GM19043 (cell line): ENCODE results near the gene SYCN.

Experiments used
- ATAC-seq: cut with Tn5 transposase; IDR thresholded peaks from one replicate; pipeline ENCODE4 v1.9.1; 2021; ENCODE audit warnings: low read depth; ENCODE audit not compliant: unreplicated experiment

The SYCN gene

GRCh38 chr19:39196320-39196719 lies 7.7 kb downstream of the SYCN start:
- ATAC-seq = no peak

DNA sequence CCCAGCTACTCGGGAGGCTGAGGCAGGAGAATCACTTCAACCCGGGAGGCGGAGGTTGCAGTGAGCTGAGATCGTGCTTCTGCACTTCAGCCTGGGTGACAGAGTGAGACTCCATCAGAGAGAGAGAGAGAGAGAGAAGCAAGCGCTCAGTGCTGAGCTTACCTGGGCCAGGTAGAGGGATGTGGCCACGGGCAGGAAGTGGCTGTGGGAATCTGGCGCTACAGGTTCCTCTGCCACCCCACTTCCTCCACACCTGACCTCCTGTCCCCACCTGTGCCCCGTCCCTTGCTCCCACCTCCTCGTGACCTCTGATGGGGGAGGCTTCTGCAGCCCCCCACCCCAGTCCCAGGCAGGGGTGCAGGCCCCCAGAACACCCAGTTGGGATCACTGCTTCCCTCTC lies 8.3 kb downstream of the SYCN start:
- no peak for ATAC-seq

DNA sequence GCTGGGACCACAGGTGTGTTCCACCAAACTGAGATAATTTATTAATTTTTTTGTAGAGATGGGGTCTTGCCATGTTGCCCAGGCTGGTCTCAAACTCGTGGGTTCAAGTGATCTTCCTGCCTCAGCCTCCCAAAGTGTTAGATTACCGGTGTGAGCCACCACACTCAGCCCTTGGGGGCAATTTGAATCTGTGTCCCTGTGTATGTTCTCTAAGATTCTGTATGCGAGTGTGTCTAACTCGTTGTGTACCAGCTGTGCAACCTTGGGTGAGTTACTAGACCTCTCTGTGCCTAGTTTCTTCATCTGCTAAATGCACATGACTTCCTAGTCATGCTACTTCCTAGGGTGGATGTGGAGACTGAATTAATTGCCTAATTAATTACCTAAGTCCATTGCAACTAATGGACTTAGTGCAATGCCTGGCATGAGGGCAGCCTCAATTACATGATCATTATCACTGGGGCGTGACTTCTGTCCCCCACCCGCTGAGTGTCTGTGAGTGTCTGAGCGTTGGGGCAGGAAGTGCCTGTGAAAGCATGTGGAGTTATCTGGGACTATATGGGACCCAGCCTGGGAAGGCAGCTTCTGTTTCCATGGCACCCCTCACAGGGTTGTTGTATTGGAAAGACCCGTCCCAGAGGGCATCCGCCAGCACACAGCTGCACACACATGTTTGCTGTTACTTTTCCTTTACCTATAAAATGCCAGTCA lies 9.1 kb downstream of the SYCN start:
- ATAC-seq = no peak

- ATAC-seq = no peak
Observed at GRCh38 chr19:39193803-39194202, 10.3 kb downstream of the SYCN start.

- ATAC-seq = no peak
Observed at GRCh38 chr19:39192846-39193245, 11.2 kb downstream of the SYCN start.

GRCh38 chr19:39190768-39191167 lies 13.3 kb downstream of the SYCN start:
- ATAC-seq = no peak

DNA sequence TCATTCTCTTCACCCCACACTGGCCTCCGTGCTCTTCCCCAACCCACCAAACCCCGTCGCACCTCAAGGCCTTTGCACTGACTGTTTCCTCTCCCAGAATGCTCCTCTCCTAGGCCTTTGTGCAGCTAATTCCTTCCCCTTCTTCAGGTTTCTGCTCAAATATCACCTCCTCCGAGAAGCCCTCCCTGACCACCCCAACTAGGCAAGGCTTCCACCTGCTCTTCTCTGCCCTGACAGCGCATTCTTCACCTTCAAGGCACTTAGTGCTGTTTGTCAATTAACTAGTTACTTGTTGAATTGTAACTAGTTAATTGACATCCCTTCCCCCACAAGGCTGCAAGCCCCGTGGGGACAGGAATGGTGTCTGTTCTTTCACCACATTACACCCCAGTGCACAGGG lies 15.1 kb downstream of the SYCN start:
- no peak for ATAC-seq

DNA sequence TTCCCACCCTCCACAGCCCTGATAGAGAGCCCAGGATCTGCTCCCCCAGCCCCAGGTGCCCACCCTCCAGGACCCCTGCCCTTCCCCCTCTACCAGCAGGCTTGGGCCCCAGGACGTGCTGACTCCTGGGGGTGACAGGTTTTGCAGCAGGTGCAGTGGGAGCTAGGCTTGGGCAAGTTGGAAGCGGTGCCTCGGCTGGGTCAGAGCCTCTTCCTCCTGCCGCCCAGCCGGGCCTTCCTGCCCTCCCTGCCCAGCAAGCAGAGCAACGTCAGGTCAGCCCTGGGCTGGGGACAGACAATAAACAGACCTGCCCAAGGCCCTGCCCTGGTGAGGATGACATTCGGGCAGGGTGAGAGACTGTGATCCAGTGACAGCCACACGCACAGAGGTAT lies 16.5 kb downstream of the SYCN start:
- no peak for ATAC-seq

GRCh38 chr19:39186391-39186790 lies 17.7 kb downstream of the SYCN start:
- ATAC-seq = no peak

- no peak for ATAC-seq
Observed at GRCh38 chr19:39183104-39183503, 21.0 kb downstream of the SYCN start.

- no peak for ATAC-seq
Observed at GRCh38 chr19:39182174-39182505, 21.9 kb downstream of the SYCN start.

DNA sequence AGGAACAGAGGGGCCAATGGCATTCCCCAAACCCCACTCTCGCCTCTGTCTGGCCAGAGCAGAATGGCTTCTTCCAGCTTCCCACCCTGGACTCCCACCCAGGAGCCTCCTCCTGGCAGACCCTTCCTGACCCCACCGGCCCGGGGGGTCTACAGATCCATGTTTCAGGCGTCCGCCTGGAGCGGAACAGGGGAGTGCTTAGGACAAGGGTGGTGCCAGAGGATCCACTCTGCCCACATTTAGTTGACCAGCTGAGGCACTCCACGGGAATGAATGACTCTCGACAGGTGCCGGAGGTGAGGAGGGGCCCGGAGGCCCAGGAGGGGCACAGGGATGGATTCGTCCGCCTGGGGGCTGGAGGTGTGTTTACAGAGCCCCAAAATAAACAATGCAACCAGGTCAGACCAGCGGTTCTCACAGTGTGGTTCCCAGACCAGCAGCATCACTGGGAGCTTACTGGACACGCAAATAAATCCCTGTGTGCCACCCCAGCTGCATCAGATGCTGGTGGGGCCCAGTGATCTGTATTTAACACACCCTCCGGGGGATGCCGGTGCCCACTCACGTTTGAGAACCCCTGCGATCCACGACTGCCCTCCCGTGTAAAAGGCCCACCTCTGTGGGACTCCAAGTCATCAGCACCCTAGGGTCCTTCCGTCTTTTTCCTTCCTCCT lies 22.4 kb downstream of the SYCN start:
- ATAC-seq = no peak

GRCh38 chr19:39180749-39181148 lies 23.3 kb downstream of the SYCN start:
- ATAC-seq = no peak

- no peak for ATAC-seq
Observed at GRCh38 chr19:39179754-39180153, 24.3 kb downstream of the SYCN start.

DNA sequence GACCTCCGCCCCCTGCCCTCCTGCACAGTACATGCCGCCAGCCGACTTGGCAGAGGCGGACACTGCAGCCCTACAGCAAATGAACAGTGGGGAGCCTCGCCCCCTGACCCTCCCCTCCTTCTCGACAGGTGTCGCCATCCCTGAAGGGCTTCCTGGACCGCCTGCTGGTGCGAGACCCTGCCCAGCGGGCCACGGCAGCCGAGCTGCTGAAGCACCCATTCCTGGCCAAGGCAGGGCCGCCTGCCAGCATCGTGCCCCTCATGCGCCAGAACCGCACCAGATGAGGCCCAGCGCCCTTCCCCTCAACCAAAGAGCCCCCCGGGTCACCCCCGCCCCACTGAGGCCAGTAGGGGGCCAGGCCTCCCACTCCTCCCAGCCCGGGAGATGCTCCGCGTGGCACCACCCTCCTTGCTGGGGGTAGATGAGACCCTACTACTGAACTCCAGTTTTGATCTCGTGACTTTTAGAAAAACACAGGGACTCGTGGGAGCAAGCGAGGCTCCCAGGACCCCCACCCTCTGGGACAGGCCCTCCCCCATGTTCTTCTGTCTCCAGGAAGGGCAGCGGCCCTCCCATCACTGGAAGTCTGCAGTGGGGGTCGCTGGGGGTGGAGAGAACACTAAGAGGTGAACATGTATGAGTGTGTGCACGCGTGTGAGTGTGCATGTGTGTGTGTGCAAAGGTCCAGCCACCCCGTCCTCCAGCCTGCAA lies 25.6 kb downstream of the SYCN start:
- no peak for ATAC-seq

GRCh38 chr19:39177736-39178135 lies 26.3 kb downstream of the SYCN start:
- ATAC-seq = no peak

GRCh38 chr19:39177110-39177699 lies 26.9 kb downstream of the SYCN start:
- no peak for ATAC-seq

GRCh38 chr19:39175564-39175963 lies 28.5 kb downstream of the SYCN start:
- ATAC-seq = no peak

DNA sequence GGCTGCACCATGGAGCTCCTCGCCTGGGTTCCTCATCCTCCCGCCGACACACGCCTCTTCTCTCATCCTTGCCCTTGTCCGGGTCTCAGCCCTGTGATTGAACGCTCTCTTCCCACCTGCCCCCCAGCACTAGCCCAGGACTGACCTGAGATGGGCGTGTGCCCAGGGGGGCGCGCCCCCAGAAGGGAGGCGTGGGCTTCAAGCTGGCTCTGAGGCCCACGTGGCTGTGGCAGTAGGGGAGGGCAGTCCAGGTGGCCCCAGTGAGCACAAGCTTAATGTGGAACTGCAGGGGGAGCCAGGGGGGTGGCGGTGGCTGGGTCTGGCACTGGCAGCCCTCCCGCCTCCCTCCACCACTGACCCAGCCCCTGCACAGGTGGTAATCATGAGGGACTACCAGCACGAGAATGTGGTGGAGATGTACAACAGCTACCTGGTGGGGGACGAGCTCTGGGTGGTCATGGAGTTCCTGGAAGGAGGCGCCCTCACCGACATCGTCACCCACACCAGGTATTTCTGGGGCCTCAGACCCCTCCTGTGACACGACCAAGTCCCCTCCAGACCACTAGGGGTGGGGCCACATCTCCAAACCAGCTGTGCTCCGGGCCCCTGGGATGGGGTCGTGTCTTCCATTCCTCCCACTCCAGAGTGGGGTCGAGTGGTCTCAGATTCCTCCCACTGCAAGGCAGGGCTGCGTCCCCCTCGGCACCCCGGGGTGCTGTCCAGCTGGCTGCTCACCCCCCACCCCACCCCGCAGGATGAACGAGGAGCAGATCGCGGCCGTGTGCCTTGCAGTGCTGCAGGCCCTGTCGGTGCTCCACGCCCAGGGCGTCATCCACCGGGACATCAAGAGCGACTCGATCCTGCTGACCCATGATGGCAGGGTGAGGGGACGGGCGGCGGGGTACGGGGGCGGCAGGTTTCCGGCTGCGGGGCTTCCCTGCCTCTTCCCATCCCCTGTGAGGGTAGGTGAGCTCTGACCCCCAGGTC lies 29.2 kb downstream of the SYCN start:
- no peak for ATAC-seq

DNA sequence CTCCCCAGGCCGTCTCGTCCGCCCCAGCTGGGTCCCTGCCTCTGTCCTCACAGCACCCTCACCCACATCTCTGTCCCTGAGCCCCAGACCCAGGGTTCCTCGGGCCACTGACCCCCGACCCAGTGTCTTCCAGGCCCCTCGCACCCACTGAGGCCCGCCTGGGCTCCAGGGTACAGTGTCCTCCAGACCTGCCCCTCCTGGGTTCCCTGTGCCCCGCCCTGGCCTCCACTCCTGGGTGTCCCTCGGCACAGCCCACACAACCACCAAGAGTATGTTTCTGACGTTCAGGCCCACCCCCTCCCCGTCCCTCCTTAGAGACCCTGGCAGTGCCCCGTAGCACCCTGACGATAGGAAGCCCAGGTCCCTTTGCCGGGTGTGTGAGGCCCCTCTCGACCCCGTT lies 29.9 kb downstream of the SYCN start:
- ATAC-seq = no peak
